ENCODE data around the gene ADGRG4.

DNA sequence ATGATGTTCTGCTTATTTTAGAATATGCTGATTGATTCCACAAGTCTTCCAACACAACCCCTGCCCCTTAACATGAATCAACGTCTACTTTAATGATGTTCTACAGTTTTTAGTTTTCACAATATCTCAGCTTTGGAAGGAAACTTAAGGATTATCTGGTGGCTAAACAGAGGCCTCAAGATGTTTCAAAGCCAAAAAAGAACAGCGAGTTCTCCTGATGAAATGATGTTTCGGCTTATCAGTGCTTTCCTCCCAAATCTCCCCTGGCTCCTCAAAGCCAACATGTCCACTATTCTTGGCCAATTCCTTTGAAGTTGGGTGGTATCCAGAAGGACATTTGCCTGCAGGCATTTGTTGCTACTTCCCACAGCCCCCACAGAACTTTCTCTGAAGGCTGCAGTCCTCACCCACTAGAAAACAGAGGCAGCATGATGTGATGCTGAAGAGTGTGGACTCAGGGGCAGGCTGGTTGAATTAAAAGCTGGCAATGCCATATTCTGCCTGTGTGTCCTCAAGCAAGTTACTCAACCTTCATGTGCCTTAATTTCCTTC lies 87.3 kb downstream of the ADGRG4 start:
- TF ChIP-seq POLR2A (IDR thresholded peaks at IDR 0.05; ENCODE audit: low read depth, low read length) (no peak), POLR2AphosphoS5 (IDR thresholded peaks at IDR 0.05; ENCODE audit: low read depth, low read length) (no peak), TAF1 (IDR thresholded peaks at IDR 0.05; ENCODE audit: borderline replicate concordance, low read depth, low read length) (no peak)

Data from GM12892 (cell line).